ENCODE measurements around the gene ZBTB16. TPM values are rescaled to one million over a fixed set of nuclear protein-coding genes. Genes with fewer than 3 reads are reported as not detected.

ZBTB16 gene
- total RNA-seq, 1 experiment from 2014 or later = not detected

DNA sequence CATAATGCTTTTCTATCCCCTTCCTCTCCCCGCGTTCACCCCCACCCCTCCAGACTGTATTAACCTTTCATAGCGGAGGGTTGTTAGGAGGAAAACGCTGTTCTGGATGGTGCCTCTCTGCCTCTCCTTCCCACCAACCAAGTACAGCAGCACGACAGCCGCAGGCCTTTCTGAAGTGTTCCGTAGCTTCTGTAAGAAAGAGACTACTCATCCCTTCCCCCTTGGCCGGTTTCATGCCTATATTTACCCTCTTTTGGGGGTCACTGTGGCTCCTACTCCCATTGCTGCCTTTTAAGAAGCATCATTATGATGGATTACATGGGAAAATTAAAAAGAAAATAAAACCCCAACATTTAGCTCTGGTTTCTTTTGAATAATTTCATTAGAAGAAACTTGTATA is 46.5 kb downstream of the ZBTB16 start:
- DNase-seq (ENCODE audit: low spot score) = no peak

DNA sequence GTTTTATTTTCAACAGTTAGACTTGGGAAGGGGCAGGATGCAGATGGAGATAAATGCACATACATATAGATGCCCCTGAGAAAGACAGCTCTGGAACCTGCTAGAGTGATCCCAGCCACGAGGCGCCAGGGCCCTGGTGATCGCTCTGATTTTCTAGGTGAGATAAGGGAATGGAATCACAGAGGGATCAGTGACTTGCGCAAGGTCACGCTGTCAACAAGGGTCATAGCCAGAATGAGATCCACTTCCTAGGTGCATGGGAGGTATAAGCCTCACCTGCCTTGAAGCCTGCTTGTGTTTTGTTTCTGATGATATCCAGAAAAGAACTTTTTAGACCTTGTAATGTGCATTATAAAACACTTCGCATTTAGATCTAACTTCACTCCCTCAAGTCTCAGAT is 47.5 kb downstream of the ZBTB16 start:
- DNase-seq (ENCODE audit: low spot score) = no peak

DNA sequence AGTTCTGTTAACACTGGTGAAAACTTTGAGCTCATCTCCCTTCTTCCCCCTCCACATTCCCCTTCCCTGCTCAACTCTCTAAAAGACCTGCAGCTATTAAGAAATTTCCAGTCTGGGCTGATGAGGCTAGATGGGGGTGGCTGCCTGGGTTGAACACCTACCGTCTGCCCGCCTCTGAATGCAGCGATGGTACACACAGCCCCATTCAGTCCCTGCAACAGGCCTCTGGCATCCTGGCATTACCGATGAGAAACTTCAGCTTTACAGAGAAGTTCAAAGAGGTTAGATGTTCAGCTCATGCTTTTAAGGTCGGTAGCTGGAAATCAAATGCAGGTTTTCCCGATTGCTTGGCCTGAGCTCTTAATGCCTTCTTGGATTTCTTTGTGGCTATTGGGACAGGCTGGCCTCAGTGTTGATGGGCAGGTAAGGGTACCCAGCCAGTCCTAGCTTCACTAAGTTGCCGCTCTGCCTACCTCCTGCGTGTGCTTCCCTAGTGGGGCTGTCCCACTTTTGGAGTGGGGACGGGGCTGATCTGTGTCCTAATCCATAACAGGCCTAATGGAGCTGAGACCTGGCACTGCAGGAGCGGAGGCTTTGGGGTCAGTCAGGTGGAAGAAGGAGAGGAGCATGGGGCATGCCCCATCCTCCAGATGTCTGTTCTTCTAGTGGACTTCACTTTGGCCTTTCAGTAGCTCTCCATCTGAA is 49.1 kb downstream of the ZBTB16 start:
- no peak for DNase-seq (ENCODE audit: low spot score)

DNA sequence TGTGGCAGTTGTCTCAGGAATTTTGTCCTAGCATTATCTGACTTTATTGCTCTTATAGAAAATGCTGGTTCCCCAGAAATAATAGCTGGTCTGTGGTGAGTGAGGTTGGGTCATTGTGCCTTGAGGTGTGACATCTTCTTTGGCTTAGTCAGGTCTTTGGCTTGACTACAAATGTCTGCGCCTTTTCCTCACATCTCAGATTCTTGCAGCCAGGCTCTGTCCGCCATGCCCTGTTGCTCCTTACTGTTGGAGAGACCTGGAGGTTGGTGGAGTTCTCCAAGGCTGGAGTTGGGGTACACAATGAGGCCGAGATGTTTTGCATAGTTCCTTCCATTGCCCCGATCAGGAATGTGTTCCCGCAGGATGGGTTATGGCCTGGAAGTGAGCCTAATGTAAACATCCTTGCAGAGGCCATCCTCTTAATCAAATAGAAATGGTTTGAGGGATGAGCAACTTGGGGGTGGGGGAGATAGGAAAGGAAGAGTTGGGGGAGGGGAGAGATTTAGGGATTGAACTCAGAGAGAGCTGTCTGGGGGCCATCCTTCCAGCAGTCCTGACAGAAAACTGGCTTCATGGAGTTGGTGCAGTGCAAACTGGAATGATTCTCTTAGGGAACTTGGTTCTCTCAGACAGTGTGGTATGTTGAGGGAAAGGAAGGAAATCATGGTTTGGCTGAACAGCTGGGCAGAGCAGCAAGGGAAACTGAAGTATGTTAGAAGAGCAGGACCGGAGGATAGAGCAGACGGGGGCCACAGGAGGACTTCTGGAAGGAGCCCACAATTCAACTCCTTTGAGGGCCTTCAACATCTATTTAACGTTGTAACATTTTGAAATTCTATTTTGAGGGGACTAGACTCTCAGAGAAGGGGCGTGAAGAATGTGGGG is 49.9 kb downstream of the ZBTB16 start:
- no peak for DNase-seq (ENCODE audit: low spot score)

DNA sequence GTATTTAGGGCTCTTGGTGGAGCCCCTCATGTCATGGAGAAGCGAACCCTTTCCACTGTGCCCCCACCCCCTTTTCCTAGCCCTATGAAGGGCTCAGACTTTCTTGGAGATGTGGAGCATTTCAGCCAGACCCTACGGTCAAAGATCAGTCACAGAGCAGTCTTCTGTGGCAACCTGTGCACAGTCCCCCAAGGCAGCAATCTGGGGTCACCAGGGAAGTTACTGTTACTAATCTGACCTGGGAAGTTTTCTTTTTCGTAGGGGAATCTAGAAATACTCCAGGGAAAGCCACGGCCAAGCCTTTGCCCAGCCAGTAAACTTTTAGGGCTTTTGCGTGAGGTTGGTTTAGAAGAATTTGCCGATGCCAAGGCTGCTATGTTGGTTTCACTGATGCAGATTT is 50.6 kb downstream of the ZBTB16 start:
- no peak for DNase-seq (ENCODE audit: low spot score)

DNA sequence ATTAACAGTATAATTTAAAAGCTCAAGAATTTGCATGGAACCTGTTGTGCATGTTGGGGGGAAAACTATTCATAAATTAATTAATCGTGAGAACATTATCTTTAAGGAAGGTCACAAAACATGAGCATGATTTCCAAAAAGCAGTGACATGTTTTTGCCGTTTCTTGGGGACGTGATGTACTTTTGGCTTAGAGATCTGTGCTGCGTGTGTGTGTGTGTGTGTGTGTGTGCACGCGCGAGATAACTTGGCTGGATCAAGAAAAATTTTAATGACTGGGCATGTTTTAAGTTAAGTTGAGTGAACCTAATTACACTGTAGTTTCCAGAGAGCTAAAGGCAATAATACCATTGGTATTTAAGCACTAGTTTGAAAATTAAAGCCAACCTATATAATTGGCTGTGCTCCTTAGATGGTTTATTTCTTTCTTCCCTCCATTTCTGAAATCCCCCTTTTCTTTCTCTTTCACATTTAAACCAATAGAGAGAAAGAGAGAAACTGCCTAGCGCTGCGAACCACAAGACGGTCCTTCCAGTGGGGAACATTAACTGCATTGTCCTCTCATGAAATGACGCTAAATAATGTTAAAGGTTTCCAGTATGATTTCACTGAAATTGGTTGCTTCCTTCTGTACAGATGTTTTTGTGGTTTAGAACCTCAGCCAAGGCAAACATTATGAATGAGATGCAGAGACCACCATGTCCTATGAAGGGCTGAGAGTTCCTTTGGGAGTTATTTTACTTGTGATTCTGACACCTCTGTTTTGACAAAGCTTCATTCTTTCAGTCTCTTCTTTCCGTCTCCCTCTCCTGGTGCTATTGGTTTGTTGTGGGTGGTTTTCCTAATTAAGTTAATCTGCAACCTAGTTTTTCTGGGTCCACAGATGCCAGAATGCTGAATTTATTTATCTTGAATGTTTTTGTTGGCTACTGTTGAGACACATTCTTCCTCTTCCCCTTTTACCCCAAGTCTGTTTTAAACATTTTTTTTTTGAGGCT is 51.7 kb downstream of the ZBTB16 start:
- no peak for DNase-seq (ENCODE audit: low spot score)

DNA sequence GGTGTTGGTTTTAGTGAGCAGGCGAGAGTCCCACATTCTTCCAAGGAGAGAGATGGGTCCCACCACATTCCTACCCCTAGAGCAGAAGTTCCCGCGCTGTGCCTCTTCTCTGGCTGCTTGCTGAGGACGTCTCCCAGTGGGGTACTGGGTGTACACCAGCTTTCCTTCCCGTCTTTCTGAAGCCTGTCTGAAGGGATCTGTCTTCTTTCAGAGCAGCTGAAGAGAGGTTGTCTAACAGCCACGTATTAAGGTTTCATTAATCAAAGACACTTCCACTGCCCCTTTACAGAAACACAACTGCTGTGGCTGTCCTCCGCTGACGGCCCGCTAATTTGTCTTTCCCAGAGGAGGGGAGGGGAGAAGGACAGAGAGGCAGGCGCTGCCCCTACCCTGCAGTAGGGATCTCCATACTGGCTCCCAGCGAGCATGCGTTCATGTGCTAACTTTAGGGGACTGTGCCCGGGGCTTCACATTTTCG is 56.0 kb downstream of the ZBTB16 start:
- DNase-seq (ENCODE audit: low spot score) = no peak

DNA sequence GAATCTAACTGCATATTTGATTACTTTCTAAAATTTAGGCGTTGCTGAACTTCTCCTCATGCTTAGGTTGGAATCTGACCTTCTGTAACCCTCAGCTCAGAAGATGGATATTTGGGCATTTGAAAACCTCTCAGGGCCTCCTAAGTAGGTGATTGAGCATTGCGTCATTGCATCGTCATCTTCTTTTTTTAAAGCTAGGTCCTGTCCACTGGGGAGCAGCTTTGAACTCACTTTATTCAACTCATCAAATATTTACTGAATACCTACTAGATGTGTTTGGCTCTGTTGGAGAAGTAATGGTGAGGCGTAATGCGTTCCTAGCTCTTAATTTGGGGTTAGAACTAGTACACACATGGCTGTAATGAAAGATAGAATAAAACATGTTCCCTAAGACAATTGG is 56.8 kb downstream of the ZBTB16 start:
- DNase-seq (ENCODE audit: low spot score) = no peak

DNA sequence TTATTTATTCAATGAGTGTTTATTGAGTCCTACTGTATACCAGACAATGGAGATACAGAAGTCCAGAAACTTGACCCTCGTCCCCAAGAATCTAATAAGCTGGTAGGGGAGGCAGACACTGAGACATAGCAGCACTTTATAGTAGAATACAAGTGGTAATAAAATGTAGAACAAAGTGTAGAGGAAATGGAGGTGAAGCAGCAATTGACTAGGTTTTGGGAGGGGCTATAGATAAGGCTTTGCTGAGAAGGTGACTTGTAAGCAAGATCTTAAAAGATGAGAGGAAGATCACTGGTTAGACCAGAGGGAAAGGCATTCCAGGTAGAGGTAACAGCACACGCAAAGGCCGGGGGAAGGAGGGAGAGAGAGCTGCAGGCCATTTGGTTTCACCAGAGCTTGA is 57.3 kb downstream of the ZBTB16 start:
- DNase-seq (ENCODE audit: low spot score) = no peak

DNA sequence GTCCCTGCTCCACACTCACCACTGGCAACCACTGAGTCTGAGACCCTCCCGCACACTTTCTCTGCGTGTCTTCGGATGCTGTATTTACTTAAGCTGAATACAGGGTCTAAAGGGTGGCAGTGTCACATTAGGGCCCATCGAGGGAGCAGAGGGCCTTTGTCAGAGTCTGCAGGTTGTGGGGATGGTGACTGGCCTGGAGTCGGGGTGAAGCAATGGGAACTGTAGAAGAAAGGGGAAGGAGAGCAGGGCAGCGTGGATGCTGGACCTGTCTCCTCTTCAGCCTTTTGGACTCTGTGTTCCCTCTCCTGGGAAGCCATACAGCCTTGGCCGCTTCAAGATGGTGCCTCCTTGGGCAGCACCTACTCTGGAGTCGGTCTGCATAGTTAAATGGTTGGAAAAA is 61.1 kb downstream of the ZBTB16 start:
- no peak for DNase-seq (ENCODE audit: low spot score)

DNA sequence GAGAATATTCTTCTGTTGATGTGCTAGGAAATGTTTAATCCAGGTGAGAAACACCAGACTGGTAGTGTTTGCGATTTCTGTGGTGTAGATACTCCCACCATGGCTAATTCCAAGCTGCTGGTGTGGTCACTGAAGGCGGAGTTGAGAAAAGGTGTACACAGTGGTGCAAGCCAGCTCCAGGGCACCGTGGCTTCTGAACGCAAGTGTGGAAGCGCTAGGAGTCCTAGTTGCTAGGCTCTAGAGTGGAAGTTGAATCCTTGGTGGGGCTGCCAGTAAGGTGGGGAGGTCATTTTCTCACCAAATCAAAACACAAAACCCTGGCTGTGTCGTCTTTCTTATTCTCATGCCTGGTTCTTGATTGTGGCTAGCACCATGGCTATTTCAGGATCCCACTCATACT is 61.6 kb downstream of the ZBTB16 start:
- DNase-seq (ENCODE audit: low spot score) = no peak

DNA sequence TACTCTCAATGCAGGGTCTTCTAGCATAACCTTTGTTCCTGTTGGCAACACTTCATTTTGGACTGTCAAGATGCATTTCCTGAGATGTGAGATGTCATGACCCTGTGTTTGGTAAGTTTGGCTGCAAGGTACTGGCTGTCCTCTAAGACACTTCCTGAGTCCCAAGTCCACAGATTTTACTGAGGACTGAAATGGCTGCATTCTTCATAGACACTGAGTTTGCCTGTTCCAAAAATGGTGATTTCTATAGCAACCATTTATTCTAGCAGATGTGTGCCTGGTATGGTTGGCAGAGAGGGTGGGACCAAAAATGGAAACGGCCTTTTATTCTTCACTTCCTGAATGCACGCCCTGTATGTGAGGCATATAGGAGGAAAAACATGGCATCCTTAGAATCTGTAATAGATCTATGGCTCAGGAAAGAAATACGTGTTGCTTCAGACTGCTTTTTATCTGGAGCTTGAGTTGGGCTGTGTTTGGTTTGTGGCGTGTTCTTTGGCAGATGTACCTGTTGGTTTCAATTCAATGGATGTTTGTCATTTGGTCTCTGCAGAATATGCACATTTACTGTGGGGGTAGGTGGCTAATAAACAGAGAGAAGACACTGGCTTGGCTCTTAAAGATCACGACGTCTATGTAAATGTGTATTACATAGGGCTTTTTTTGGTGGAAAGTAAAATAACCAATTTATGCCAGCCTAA is 62.4 kb downstream of the ZBTB16 start:
- no peak for DNase-seq (ENCODE audit: low spot score)

DNA sequence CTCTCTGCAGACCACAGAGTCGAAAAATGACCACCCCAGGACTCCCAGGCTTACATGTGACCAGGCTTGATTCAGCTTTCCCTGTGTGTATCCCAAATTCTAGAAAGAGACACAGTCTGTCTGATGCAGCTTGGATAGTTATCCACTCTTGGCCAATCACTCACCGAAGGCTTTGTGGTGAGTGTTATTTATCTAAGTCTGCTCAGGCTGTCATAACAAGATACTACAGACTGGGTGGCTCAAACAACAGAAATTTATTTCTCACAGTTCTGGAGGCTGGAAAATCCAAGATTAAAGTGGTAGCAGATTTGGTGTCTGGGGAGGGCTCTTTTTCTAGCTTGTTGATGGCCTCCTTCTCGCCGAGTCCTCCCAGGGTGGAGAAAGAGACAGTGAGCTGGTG is 63.2 kb downstream of the ZBTB16 start:
- no peak for DNase-seq (ENCODE audit: low spot score)

DNA sequence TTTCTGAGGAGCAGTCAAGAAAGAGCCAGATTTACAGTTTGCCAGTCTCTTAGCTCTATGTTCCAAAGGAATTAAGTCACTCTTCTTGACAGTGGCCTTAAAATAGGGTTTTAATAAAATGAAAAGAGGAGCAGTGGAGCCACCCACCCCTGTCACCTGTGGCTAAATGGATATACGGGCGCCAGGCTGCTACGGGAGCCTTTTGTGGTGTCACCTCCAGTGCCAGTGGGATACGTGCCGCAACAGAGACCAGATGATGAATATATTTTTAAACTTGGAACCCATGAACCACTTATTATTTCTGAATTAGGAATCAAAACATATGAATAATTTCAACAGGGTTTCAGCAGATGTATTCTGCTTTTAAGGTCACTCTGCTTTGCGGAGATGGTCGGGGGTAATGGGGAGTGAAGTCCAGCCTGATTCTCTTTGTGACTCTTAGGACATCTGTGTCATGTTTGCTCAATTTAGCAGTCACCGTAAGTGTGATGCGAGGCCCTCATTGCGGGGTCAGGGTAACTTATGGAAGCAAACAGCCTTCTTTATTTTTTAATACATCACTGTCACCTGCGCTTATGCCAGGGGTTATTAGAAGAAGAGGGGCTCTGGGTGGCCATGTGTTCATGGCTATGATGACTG is 64.3 kb downstream of the ZBTB16 start:
- DNase-seq (ENCODE audit: low spot score) = no peak

DNA sequence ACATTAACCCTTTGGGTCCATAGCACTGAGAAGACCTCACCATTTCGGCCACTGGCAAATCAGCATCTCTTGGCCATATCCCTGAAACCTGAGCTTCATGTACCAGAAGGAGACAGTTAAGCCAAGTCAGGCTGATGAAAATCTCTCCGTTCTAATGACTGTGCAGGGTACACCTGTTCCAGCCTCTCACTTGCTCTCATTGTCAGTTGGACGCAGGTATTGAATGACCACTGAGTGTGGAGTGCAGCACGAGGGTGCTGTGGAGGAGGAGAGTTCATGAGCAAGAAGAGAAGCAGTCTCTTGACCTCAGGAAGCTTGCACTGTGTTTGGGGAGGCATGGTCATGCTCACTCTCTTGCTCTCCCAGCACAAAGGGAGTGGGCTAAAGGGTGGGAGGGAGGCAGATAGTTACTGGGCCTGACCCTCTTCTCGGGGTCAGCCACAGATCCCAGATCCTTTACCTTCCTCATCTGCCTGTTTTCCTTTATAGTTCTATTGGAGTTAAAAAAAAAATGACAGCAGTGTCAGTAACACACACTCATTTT is 65.2 kb downstream of the ZBTB16 start:
- DNase-seq (ENCODE audit: low spot score) = no peak

DNA sequence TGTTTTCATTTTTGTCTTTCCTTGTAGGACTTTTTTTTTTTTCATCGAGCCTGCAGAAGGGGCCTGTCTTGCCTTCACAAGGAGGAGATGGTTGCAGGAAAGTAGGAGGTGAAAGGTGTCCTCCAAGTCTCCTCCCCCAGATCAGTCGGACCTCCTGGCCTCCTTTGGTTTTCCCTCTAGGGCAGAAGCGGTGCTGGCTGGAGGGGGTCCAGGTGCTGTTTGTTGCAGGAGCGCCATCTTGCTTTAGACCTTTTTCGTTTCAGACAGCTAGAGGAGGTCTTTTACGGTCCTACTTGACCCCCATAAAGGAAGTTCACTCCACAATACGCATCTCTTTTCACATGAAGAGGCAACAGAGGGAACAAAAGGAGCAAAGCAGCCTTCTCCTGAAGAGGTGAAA is 66.0 kb downstream of the ZBTB16 start:
- DNase-seq (ENCODE audit: low spot score) = no peak

DNA sequence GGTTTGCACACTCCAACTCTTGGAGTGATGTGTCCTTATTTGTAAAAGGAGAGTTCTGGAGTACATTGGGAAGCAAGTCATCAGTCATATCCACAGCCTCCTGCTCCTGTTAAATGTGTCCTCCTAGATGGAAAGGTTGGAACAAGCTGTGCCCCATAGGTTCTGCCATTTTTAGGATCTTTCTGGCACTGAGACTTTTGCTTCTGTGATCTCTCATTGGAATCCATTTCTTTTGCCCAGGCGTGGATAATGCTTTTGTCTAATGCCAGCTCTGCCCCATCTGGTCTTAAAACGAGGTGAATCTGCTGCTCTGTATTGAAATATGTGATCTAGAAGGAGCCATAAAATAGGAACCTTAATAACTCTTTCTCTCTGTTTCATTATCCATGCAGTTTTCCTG is 66.4 kb downstream of the ZBTB16 start:
- no peak for DNase-seq (ENCODE audit: low spot score)

DNA sequence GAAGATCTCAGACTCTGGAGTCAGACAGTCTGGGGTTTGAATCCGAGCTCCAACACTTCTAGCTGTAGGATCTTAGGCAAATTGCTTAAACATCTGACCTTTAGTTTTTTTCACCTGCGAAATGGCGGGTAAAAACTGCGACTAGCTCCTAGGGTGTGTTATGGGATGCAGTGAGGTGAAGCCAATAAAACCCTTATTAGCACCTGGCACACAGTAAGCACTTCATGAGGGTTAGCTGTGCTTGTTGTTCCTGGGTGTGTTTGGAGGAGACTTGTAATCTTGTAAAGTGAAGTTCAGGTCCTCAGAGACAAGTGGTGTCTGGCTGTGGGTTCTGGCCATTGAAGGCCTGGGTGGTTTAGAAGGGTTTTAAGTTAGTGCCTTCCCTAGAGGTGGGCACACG is 68.9 kb downstream of the ZBTB16 start:
- DNase-seq (ENCODE audit: low spot score) = no peak

DNA sequence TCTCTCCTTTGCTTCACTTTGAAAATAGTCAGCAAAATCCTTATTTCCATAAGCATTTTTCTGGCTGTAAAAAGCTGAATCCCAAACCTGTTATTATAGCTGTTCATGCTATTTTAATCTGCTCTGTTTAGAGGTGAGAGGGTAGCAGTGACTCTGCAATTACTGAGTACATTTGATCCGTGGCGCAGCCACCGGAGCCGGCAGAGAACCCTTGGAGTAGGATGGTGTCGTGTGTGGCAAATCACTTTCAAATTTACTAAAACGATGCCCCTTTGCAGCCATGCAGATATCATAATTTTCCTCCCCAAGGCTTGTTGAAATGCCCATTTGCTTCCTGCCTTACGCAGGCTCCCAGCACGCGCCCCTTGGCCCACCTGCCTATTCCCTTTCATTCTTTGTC is 69.6 kb downstream of the ZBTB16 start:
- no peak for DNase-seq (ENCODE audit: low spot score)

DNA sequence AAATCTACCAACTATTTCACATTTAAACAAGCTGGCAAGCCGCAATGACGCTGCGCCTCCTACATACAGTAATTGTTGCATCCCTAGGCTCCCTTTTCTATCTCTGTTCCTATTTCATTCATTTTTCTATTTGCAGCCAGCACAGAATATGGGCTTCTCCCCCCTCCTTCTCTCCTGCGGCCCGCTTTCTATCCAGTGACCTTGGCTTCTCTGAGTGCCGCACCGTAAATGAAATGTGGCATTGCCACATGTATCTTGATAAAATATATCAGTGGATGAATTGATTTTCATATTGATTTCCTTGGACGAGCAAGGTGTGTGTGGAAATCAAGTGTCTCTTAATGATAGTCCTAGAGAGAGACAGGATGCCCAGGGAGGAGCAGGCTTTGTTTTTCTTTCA is 70.2 kb downstream of the ZBTB16 start:
- no peak for DNase-seq (ENCODE audit: low spot score)

All from HT-29 (cell line).